SK-N-SH (cell line): ENCODE results near the gene OAS2. TPM values are rescaled to one million over a fixed set of nuclear protein-coding genes. Genes with fewer than 3 reads are reported as not detected.

Source experiments
- CTCF ChIA-PET: fragments of 300-600, 350-600 bp; formaldehyde crosslinking; extraction: SDS; loops from one replicate; lab custom pipeline; 2021; lab: Yijun Ruan, JAX
- POLR2A ChIA-PET: fragments of 350-600 bp; sonication (Branson Sonifier 250); formaldehyde crosslinking; extraction: SDS; loops from one replicate; lab custom pipeline; 2020; ENCODE audit warnings: antibody characterized with exemption, inconsistent platforms; lab: Yijun Ruan, JAX
- DNase-seq: peaks from one replicate; pipeline ENCODE4 v3.0.0; 2012
- H2AFZ ChIP-seq: fragments of 200-600 bp; sonication (generic); 2 replicates; pipeline ENCODE4 v1.8.1; 2016; ENCODE audit warnings: antibody characterized with exemption, mild to moderate bottlenecking, low read depth
- H3F3A ChIP-seq: fragments of 200-600 bp; sonication (generic); replicated peaks from 2 replicates; pipeline ENCODE3; 2016; ENCODE audit warnings: antibody characterized with exemption, mild to moderate bottlenecking; ENCODE audit not compliant: insufficient read depth
- H3K27ac ChIP-seq, 2 experiments: fragments of 200-500 bp in 1 of 2; fragments of 200-600 bp in 1 of 2; sonication (Bioruptor generic) in 1 of 2; sonication (generic), shearing (Covaris generic) in 1 of 2; 2 replicates each; pipeline versions ENCODE4 v1.5.1 to v1.6.1; 2014 to 2016; ENCODE audit warnings: low read depth in 2 of 2, inconsistent platforms in 1 of 2, low read length in 1 of 2, mild to moderate bottlenecking in 1 of 2, mixed read lengths in 1 of 2
- H3K27me3 ChIP-seq: fragments of 200-600 bp; sonication (generic), shearing (Covaris generic); 2 replicates; pipeline ENCODE4 v1.6.1; 2016; ENCODE audit warnings: mixed run types; ENCODE audit not compliant: insufficient read depth
- H3K36me3 ChIP-seq, 2 experiments: fragments of 200-500 bp in 1 of 2; fragments of 200-600 bp in 1 of 2; sonication (Bioruptor generic) in 1 of 2; sonication (generic) in 1 of 2; replicated peaks in 1 of 2; 2 replicates each; pipeline versions ENCODE3 to v1.5.1; 2014 to 2016; ENCODE audit warnings: low read length in 1 of 2, mild to moderate bottlenecking in 1 of 2; ENCODE audit not compliant: insufficient read depth in 2 of 2, control insufficient read depth in 1 of 2
- H3K4me1 ChIP-seq, 2 experiments: fragments of 200-500 bp in 1 of 2; fragments of 200-600 bp in 1 of 2; sonication (Bioruptor generic) in 1 of 2; sonication (generic), shearing (Covaris generic) in 1 of 2; 2 replicates each; pipeline versions ENCODE4 v1.5.1 to v1.6.1; 2014 to 2016; ENCODE audit warnings: low read depth in 1 of 2, low read length in 1 of 2, mixed run types in 1 of 2; ENCODE audit not compliant: insufficient read depth in 2 of 2, control insufficient read depth in 1 of 2
- H3K4me2 ChIP-seq: fragments of 200-600 bp; sonication (generic), shearing (Covaris generic); 2 replicates; pipeline ENCODE4 v1.6.1; 2017; ENCODE audit warnings: mixed run types
- H3K4me3 ChIP-seq, 2 experiments: fragments of 200-500 bp in 1 of 2; fragments of 200-600 bp in 1 of 2; sonication (Bioruptor generic) in 1 of 2; sonication (generic), shearing (Covaris generic) in 1 of 2; 2 replicates each; pipeline versions ENCODE4 v1.5.1 to v1.8.1; 2014 to 2016; ENCODE audit warnings: low read depth in 2 of 2, inconsistent platforms in 1 of 2, low read length in 1 of 2, mild to moderate bottlenecking in 1 of 2, mixed read lengths in 1 of 2, moderate library complexity in 1 of 2
- H3K79me2 ChIP-seq: fragments of 200-600 bp; sonication (generic); 2 replicates; pipeline ENCODE4 v1.8.1; 2017; ENCODE audit warnings: mild to moderate bottlenecking; ENCODE audit not compliant: insufficient read depth
- H3K9ac ChIP-seq: fragments of 200-600 bp; sonication (generic); 2 replicates; pipeline ENCODE4 v1.6.1; 2017; ENCODE audit warnings: mixed run types
- H3K9me2 ChIP-seq: fragments of 200-600 bp; sonication (generic); 2 replicates; pipeline ENCODE4 v1.6.1; 2017; ENCODE audit warnings: mixed run types
- H3K9me3 ChIP-seq: fragments of 200-600 bp; sonication (generic); 2 replicates; pipeline ENCODE4 v1.6.1; 2017; ENCODE audit warnings: mixed run types, mild to moderate bottlenecking, moderate library complexity
- H4K20me1 ChIP-seq: fragments of 200-600 bp; sonication (generic); 2 replicates; pipeline ENCODE4 v1.6.1; 2017; ENCODE audit warnings: mild to moderate bottlenecking, mixed run types; ENCODE audit not compliant: insufficient read depth
- ELF1 ChIP-seq: IDR thresholded peaks from 2 replicates; pipeline ENCODE4 v1.4.0; 2012
- EZH2phosphoT487 ChIP-seq: fragments of 200-600 bp; sonication (generic); IDR thresholded peaks from 2 replicates; pipeline ENCODE4 v1.6.1; 2017; ENCODE audit warnings: low read depth, mixed run types, mild to moderate bottlenecking, antibody characterized with exemption, moderate library complexity, borderline replicate concordance
- FOXJ3 ChIP-seq: sonication (generic); formaldehyde crosslinking; IDR thresholded peaks from 2 replicates; pipeline ENCODE4 v1.5.1; 2020; ENCODE audit warnings: mild to moderate bottlenecking, missing genetic modification reagents
- GABPA ChIP-seq: IDR thresholded peaks from 2 replicates; pipeline ENCODE4 v1.4.0; 2012; ENCODE audit warnings: low read depth, mild to moderate bottlenecking
- JUND ChIP-seq: IDR thresholded peaks from 2 replicates; pipeline ENCODE4 v1.4.0; 2012
- MXI1 ChIP-seq: IDR thresholded peaks from 2 replicates; pipeline ENCODE4 v1.6.1; 2012; ENCODE audit warnings: mild to moderate bottlenecking, low read depth, low read length, improper control_type of control experiment
- RCOR1 ChIP-seq: fragments of 150-350 bp; IDR thresholded peaks from 2 replicates; pipeline ENCODE4 v1.6.1; 2017; ENCODE audit warnings: antibody characterized with exemption, low read length
- SIN3A ChIP-seq: IDR thresholded peaks from 2 replicates; pipeline ENCODE4 v1.6.1; 2012; ENCODE audit warnings: low read depth, mild to moderate bottlenecking, low read length, moderate library complexity, borderline replicate concordance
- SMC3 ChIP-seq: IDR thresholded peaks from 2 replicates; pipeline ENCODE4 v1.6.1; 2012; ENCODE audit warnings: low read depth, low read length, improper control_type of control experiment
- TCF12 ChIP-seq: IDR thresholded peaks from 2 replicates; pipeline ENCODE4 v1.4.0; 2012
- USF1 ChIP-seq: IDR thresholded peaks from 2 replicates; pipeline ENCODE4 v1.4.0; 2012; ENCODE audit warnings: low read depth, borderline replicate concordance
- YY1 ChIP-seq: IDR thresholded peaks from 2 replicates; pipeline ENCODE4 v1.4.0; 2012; ENCODE audit warnings: low read depth, mild to moderate bottlenecking
- ZBTB33 ChIP-seq: IDR thresholded peaks from 2 replicates; pipeline ENCODE4 v1.4.0; 2012; ENCODE audit warnings: low read depth, borderline replicate concordance
- WGBS: methylation state at CpG from one replicate; pipeline ENCODE4 v1.1.6; 2017; ENCODE audit warnings: low lambda C conversion rate; 5-methylcytosine and 5-hydroxymethylcytosine counted together
- polyA plus RNA-seq, 3 experiments: library from polyadenylated mRNA; depleted of rRNA; stranded (reverse); fragments of >200 nt; gene quantifications; 2 replicates each; pipeline ENCODE4 v1.2.3, GENCODE V29; 2012
- TF ChIP-seq, protein P1 (sequence below): IDR thresholded peaks from 2 replicates; pipeline ENCODE4 v1.6.1; 2012; ENCODE audit warnings: mild to moderate bottlenecking, low read depth, low read length, moderate library complexity
- TF ChIP-seq, protein P2 (sequence below): IDR thresholded peaks from 2 replicates; pipeline ENCODE4; 2012

The OAS2 gene
- polyA plus RNA-seq, 1 of the 3 experiments (the other 2 are of a cell fraction), result not detected

DNA sequence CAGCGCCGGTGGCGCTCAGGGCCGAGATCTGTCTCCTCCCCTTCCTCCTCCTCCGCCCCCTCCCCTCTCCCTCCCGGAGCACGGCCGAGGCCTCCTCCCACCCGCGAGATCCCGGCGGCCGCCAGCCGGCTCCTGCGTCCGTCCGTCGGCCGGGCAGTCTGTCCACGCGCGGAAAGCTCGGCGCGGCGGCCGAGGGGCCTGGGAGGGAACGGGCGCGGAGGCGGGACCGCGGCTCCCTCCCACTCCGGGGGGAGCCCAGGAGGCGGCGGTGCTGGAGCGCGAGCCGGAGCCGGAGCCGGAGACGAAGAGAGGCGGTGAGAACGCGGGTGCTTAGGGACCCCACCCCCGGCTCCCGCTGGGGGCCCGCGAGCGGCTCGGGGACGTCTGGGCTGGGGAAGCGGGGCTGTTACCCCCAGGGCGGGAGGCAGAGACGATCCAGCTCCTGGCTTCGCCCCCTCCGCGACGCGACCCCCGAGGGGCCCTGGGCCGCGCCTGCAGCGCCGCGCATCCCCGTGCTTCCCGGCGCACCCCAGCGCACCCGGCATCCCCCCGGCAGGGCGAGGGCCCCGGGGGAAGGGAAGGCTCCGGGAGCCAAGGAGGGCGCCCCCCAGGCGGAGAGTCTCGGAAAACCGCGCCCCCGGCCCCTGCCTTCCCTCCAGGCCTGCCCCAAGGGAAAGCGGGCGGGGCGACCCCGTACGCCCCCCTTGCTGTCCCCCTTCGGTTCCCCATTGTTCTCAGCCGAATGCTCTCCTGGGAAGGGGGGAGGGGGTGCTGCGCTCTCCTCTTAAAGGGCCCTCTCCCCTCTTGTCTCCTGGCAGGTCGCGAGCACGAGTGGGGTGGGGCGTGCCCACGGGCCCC lies 78.5 kb downstream of the OAS2 start, which contains the start of gene DTX1:
TSS of gene DTX1 (plus strand) at position 100 of the 858 bp plus-strand sequence. CDS start 1,463 bp downstream, outside the sequence.
- Histone ChIP-seq H3K79me2 (no peaks in the 10 kb centered on the region), H3K27ac (peak within 1 kb of the TSS in 1 of 2 experiments; percentile 73; a peak in 2 of 4 replicates), H3K4me2 (peak within 1 kb of the TSS; percentile 78), H3K36me3 (no peaks in the 10 kb centered on the region), H3K9ac (no peak within 1 kb of the TSS), H2AFZ (peak within 1 kb of the TSS; percentile 74), H3K27me3 (peaks cover 14% of the 10 kb centered on the region; the same call in 1 of the 2 replicates), H3F3A (no peaks in the 10 kb centered on the region), H4K20me1 (no peaks in the 10 kb centered on the region), H3K4me3 (peak within 1 kb of the TSS; percentile 58 to 59), H3K9me2 (no peaks in the 10 kb centered on the region), H3K4me1 (peaks cover 0 to 16% of the 10 kb centered on the region in 2 experiments; a peak in 1 of 4 replicates), H3K9me3 (no peaks in the 10 kb centered on the region)
- 3% methylated on average over 14 of the region's 94 CpGs for WGBS
- TF ChIP-seq ELF1 (no peak), SIN3A (no peak), YY1 (no peak), MXI1 (peak; percentile 30; the same call in 1 of the 2 replicates)
- peak; percentile 88 for DNase-seq
- ChIA-PET CTCF (interaction anchor here (0.7 to 3.5 kb wide), 8 partner anchors 7 to 317 kb away, joined by 3 to 24 read pairs (median 4); no protein-coding TSS in a partner anchor), POLR2A (no interaction called here)

DNA sequence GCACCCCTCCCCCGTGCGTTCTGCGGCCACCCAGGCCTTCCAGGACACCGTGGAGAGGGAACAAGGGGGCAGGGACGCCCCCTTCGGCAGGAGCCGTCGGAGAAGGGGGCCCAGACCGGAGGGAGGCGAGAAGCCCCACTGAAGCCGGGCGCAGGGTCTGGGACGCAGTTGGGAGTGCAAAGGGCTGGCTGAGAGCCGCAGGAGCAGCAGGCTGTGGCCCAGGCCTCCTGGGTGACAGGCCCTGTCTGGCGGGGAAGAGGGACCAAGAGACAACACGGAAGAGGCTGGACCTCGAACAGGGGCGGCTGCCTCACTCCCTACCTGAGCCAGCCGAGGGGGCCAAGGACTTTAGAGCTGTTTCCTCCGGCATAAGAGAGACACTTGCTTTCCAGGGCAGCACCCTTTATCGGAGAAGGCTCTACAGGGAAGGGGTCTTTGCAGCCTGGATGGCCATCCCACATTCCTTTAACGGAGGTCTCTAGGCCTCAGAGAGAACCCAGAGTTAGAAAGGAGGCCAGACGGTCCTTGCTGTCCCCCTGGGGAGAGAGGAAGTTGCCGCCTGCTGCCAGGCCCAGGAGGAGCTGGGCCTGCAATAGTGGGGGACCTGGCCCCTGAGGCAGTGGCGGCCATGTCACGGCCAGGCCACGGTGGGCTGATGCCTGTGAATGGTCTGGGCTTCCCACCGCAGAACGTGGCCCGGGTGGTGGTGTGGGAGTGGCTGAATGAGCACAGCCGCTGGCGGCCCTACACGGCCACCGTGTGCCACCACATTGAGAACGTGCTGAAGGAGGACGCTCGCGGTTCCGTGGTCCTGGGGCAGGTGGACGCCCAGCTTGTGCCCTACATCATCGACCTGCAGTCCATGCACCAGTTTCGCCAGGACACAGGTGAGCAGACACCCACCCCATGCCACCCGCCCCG lies 79.5 kb downstream of the OAS2 start:
- no peak overlapping the region for H2AFZ ChIP-seq
- peaks cover 14% of the 10 kb centered on the region; the same call in 1 of the 2 replicates for H3K27me3 ChIP-seq
- H4K20me1 ChIP-seq, result no peaks in the 10 kb centered on the region
- H3K36me3 ChIP-seq, result no peaks in the 10 kb centered on the region
- no peak overlapping the region for H3K4me2 ChIP-seq
- peak overlapping the region in 1 of 2 experiments; percentile 58; a peak in 2 of 4 replicates for H3K4me3 ChIP-seq
- no peaks in the 10 kb centered on the region for H3F3A ChIP-seq
- POLR2A ChIA-PET, result no interaction called here
- H3K9me3 ChIP-seq, result no peaks in the 10 kb centered on the region
- no peaks in the 10 kb centered on the region for H3K9me2 ChIP-seq
- 68% methylated on average over 23 of the region's 44 CpGs for WGBS
- H3K27ac ChIP-seq, result peak overlapping the region in 1 of 2 experiments; percentile 60; a peak in 2 of 4 replicates
- no peaks in the 10 kb centered on the region for H3K79me2 ChIP-seq
- TF ChIP-seq TCF12 (no peak), EZH2phosphoT487 (no peak), YY1 (no peak), ZBTB33 (no peak), GABPA (no peak), RCOR1 (no peak), USF1 (no peak), SMC3 (no peak), FOXJ3 (CRISPR knock-in tag) (no peak), JUND (no peak)
- TF ChIP-seq, protein P1, sequence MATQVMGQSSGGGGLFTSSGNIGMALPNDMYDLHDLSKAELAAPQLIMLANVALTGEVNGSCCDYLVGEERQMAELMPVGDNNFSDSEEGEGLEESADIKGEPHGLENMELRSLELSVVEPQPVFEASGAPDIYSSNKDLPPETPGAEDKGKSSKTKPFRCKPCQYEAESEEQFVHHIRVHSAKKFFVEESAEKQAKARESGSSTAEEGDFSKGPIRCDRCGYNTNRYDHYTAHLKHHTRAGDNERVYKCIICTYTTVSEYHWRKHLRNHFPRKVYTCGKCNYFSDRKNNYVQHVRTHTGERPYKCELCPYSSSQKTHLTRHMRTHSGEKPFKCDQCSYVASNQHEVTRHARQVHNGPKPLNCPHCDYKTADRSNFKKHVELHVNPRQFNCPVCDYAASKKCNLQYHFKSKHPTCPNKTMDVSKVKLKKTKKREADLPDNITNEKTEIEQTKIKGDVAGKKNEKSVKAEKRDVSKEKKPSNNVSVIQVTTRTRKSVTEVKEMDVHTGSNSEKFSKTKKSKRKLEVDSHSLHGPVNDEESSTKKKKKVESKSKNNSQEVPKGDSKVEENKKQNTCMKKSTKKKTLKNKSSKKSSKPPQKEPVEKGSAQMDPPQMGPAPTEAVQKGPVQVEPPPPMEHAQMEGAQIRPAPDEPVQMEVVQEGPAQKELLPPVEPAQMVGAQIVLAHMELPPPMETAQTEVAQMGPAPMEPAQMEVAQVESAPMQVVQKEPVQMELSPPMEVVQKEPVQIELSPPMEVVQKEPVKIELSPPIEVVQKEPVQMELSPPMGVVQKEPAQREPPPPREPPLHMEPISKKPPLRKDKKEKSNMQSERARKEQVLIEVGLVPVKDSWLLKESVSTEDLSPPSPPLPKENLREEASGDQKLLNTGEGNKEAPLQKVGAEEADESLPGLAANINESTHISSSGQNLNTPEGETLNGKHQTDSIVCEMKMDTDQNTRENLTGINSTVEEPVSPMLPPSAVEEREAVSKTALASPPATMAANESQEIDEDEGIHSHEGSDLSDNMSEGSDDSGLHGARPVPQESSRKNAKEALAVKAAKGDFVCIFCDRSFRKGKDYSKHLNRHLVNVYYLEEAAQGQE, result no peak
- TF ChIP-seq, protein P2, sequence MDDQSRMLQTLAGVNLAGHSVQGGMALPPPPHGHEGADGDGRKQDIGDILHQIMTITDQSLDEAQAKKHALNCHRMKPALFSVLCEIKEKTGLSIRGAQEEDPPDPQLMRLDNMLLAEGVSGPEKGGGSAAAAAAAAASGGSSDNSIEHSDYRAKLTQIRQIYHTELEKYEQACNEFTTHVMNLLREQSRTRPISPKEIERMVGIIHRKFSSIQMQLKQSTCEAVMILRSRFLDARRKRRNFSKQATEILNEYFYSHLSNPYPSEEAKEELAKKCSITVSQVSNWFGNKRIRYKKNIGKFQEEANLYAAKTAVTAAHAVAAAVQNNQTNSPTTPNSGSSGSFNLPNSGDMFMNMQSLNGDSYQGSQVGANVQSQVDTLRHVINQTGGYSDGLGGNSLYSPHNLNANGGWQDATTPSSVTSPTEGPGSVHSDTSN, result no peak
- H3K9ac ChIP-seq, result no peak overlapping the region
- CTCF ChIA-PET, result interaction anchor here (1.2 to 3.5 kb wide), 4 partner anchors 8 to 116 kb away, joined by 3 to 19 read pairs (median 4); no protein-coding TSS in a partner anchor
- no peak for DNase-seq
- H3K4me1 ChIP-seq, result peaks cover 0 to 16% of the 10 kb centered on the region in 2 experiments; a peak in 1 of 4 replicates
